SHP77 treated with DMSO at 0.1 percent for 48 hours (cell line): Measurements from ENCODE around the gene TNFAIP8.

ENCODE experiments used
- DNase-seq: peaks from one replicate; lab custom pipeline; 2025; lab: John Stamatoyannopoulos, UW

The TNFAIP8 gene

DNA sequence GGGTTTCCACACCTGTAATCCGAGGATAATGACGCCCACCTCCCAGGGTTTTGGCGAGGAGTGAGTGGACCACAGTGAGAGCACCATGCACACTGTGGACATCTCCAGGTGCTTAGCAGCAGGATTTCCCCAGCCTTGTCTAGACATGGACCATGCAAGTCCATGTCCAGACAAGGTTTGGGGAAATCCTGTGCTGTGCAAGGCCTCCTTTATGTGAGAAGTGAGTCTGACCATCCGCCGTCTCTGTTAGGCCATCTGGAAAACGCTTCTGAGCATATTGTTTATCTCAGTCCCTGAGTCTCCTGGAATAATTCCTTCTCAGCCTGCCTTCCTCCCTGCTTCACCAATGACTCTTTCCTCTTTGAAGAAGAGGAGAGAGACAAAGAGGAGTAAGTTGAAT lies 26.2 kb upstream of the TNFAIP8 start:
- DNase-seq: no peak

DNA sequence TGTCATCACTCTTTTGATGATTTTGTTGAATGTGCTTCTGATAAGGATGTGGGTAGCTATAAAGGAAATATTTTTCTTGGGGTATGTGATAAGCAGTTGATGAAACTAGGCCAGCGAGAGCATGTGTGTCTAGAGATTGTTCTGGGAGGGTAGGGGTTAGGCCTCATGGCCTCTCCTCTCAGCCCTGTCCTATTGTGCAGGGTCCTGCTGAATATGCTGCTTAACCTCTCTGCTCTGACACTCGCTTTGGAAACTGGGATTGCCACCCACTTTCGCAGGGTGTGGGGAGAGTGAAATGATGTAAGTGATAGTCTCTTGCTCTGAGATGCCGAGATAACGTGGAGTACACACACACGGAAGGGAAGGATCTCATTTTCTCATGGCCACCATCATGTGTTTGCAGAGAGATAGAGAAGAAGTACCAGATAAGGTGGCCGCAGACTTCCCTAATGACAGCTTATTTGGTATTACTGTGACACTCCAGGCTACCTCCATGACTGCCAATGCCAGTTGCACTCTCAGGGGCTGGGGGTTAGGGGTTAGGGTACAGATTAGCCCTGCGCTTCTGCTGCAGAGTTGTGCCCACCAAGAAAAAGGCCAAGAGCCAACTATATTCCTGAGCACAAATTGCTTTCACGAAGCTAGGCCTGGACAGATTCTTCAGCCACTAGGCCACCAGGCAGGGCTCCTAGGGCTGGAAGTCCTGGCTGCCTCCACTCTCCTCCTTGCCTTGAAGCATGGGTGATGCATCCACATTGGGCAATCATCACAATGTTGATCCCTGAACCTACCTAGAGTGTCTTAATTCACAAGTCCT lies 25.2 kb upstream of the TNFAIP8 start:
- DNase-seq: no peak

DNA sequence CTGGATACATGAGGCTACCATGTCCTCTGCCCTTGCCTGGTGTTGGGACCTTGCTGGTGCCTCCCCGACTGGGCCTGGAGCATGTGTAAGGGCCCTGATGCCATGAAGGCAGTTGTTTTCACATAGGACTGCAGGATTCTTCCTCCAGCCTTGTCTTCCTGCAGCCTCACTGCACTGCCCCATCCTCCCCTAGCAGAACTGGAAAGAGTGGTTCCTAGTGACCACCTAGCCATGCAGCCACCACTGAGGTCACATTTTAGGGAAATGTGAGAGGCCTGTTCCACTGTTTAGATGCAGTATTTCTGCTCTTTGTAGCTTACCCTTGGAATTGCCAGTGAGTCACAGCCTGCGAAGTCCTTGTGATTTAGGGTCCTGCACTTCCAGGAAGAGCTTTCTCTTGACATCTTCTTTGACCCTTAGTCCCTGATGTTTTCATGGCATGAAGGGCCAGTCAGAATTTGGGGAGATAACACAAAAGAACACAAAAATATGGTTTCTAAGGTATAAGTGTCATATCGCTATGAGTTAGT lies 24.2 kb upstream of the TNFAIP8 start:
- DNase-seq: no peak

DNA sequence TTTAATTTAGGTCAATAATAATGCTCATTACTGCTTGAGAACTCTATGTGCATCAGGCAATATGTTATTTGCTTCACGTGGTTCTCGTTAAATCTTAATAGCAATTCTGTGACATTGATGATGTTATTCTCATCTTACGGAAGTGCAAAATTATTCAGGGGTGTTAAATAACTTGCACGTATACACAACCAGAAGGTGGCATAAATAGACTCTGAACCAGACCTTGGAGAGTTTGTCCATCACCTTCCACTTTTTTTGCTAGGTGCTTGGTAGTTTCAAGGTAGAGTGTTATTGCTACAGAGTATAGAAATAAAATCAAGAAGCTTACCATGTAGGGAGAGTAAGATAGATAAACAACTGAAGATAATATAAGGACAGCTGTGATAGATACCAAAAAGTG lies 23.6 kb upstream of the TNFAIP8 start:
- no peak for DNase-seq

DNA sequence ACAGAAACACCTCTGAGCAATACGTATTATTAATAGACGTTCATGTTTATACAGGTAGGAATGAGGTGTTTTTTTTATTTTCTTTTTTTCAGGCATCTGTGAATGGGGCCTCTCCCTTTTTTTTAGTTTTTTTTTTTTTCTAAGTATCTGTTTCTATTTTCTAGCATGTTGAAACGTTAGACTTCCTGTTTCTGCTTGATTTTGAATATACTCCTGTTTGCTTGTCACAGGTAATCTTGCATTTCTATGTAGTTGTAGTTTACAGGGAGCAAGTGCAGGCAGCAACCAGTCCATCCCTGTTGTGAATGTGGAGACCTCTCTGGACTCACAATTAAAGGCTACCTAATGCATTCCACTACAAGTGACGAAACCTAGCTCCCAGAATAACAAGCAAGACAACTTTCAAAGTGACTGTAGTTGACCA lies 22.8 kb upstream of the TNFAIP8 start:
- no peak for DNase-seq

DNA sequence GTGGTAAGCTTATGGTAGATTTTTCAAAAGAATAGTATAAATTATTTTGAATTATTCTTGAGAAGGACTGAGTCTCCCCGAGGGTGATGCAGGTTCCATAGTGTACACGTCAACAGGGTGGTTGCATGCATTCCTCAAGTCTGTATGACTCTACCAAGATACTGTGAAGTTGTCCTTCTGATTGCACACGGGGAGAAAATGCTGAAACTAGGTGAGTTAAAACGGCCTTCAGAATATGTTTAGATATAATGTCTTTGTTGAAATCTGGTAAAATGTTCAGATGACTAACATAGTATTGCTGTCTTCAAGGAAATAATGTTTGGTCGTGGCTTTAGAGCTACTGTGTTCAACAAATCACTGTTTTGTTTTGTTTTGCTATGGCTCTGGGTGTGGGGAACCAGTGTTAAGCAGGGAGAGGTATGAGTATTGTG lies 22.4 kb upstream of the TNFAIP8 start:
- no peak for DNase-seq

DNA sequence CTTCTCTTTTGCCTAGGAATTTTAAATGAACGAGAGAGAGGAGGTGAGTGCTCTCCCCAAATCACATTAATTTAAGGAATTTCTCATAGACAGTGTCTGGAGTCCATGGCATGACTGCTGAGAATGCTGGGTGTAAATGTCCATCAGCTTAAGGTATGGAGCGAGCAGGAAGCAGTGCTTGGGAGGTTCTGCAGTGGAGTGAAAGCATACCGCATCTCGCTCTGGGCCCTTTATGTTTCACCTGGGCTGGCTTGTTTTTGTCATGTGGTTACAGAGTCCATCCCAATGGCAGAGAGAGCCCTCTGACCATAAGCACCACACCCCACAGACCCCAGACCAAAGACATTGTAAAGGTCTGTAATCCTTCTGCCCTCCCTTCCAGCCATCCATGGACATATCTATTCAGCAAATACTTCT lies 20.6 kb upstream of the TNFAIP8 start:
- no peak for DNase-seq

DNA sequence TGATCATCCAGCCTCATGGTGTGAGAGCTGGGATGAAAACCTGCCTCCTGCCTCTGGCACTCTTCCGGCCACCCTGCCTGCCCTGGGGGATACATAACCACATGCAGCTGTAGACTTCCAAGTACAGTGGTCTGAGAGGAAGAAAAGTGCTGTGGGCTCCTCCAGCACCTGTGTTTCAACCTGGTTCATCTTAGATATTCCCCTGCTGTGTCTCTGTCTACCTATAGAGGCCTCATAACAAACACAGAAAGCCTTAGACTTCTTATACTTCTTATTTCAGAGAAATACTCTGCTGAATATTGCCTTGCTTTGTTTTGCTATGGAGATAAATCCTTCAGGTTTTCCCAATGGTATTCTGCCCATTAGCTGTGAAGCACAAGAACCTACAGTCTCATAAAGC lies 19.6 kb upstream of the TNFAIP8 start:
- DNase-seq: no peak

DNA sequence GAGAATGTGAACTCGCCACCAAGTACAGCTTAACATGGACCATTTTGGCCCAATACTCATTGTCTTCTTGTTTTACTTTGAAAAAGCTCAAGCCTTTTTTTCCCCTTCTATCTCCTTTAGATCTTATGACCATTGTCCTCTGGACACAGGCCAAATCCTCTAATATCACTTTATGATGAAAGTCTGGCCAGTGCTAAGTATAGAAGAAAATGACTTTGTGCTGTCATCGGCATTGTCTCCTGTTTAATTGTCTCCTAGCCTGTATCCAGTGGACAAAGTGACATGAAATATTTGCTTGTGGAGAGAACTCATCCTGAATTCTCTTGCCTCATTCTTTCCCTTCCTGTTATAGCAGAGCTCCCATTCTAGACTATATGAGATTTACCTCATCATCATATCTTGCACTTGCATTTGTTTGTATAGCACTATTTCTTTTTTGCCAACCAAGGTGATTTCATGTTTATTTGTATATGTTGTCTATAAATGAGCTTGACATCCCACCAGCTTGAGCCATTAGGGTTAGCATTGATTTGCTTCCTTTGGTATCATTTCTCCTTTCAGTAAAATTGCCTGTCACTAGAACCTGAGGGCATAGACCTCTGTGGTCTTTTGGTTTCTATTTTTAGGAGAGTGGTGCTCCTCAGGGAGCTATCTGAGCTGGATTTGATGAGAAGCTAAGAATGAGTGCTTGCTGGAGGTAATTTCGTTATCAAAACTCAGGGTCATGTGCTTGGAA lies 18.8 kb upstream of the TNFAIP8 start:
- DNase-seq: no peak

DNA sequence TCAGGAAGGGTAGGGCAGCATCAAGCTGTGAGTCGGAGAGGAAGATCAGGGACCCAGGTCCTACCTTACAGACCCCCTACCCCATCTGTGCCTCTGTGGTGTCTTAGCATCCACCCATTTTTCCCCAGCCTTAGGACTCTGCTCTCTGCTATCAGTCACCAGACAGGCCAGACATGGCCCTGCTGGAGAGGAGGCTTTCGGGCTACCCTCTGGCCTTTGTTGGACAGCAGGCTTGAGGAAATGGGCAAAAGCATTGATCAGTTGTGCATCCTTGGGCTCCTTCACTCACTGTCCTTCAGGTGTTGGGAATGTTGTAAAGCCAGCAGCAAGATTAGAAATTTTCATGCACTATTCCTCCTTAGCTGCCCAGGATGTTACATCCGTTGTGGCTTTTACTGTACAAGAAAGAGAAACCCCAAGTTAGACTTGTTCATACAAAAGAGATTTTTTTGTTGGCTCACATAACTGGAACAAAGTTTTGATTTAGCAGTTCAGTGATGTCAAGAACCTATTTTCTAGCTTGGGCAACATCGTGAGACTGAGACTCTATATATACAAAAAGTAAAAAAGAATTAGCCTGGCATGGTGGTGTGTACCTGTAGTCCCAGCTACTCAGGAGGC lies 17.4 kb upstream of the TNFAIP8 start:
- DNase-seq: no peak

DNA sequence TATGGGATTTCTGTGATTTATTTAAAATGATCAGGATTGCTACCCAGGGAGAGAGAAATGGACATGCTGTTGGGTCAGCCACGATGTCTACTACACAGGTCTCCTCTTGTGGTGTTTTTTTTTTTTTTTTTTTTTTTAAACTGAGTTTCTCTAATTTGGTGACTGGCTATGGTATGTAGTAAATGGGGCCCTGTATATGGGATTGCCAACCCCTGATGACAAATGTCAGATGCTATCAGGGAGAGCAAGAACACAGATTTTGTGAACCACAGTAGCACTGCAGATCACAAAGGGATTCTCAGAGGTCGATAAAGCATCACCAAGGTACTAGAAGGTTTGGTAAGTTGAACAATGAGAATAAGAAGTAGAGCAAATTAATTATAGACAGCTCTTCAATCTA lies 16.5 kb upstream of the TNFAIP8 start:
- DNase-seq: no peak

DNA sequence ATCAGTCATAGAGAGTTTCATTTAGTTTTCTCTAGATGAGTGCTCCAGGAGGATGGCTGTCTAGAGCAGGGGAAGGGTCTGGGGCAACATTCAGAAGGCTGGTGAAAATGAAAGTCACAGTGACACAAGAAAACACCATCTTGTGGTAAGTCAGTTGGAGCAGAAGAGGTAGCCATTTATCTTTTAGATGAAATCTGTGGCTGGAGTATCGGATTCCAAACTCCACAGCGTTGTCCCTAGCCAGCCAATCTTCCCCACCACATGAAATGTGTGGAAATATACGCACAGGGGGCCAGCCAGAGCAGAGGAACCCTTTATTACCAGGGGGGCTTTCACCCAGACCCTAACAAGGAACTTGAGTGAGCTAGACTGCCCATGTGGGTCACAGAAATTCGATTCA lies 15.9 kb upstream of the TNFAIP8 start:
- DNase-seq: no peak

DNA sequence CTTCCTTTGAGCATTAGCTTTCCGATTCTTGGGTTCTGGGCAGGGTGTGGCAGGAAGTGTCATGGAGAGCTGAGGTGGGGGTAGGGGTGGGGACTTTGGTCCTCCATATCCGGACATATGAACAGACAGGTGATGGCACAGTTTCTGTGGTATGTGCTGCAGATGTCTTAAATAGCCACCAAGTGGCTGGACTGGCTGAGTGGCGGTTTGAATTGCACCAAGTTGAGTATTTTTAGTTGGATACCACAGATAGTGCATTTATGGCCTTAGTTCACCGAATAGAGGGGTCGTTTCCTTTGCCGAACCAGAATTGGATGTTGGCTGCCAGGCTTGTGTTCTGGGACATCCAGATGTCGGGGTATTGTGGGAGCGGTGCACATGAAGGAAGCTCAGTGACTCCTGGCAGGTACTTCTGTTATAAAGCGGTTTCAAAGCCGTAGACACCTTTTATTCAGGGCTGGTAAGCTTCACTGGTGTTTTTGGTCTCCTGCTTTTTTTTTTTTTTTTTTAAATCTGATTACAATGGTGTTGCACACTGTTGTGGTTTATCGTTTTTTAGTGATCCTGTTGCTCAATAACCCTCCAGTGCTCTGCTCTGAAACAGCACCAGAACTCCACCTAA lies 15.1 kb upstream of the TNFAIP8 start:
- DNase-seq: no peak

DNA sequence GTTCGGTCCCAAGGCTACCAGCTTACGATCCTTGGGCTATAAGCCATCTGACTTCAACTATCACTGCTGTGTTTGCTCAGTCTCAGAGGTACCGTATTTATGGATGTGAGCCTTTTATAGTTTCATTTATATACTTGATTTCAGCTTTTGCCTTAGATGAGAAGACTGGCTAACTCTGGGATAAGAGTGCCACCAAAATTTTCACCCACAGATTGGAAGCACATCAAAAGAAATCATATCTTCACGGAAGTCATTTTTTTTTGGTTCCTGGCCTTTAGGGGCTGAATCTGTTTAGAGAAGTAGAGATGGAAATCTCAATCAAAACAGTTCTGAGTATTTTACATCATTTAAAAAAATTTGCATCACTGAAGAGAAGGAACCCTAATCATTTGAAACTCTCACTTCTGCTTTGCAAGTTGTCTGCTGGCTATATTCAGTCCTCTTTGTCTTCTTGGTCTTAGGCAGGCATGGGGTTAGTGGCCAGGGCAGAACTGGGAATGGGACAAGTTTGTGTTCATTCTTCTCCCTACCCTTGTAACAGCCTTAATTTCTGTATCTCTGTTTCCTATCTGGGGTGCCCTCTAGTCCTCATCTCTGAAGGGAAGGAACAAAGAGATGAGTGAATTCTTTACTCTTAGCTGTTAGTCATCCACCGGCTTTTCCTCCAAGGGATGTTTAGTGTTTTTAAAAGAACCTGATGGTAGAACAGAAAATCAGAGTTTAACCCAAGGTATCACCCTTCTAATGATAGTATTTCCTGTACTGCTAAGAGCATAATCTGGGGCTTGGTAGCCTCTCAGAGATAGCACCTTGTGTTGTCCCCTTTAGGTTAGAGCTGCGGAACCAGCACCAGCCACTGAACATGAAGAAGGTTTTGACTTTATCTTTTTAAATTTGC lies 14.1 kb upstream of the TNFAIP8 start:
- DNase-seq: no peak

DNA sequence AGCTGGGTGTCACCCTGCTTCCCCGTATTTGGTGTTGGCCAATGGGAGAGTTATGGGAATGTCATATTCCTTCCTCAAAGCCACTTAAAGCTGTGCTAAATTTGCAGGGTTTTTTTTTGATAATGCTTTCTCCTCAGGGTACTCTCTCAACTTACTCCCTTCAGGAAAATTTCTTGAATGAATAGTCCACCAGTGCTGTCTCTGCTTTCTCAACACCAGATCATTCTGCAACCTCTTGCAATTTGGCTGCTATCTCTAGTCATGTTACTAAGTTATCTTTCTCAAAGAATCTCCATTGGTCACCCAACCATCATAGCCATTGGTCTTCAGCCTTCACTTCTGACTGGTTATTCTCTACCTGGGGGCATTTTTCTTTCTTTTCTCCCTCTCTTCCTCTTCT lies 13.4 kb upstream of the TNFAIP8 start:
- DNase-seq: no peak

DNA sequence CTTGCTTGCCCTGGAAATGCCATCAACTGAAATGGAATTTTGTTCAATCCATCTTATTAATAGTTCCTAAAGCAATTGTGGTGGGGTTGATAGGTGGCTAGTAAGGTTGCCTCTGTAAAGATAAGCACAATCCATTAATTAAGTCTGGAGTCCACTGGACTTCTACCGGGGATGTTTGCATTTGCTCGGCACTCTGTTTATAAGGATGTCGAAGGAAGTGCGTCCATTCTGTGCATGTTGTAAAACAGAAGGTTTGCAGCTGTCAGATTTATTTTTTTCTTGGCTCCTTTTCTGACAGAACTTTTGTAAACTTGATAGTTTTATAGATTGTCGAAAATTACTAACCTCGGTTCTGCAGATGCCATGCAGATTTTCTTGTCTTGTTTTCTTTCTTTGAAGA lies 12.8 kb upstream of the TNFAIP8 start:
- no peak for DNase-seq

DNA sequence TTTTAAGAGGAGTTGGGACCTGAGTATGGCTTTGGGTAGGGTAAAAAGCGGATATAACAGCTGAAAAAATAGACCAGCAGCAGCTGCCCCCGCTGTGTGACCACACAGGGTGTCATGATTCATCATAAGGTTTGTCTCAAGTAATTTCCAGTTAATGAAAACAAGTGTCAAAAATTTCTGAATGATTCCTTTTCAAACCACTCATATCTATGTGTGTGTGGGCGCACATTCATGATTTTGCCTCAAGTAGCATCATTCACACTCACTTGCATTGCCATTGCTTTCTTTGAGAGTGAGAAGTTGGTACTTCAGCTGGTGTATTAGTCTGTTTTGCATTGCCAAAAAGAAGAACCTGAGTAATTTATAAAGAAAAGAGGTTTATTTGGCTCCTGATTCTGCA lies 12.1 kb upstream of the TNFAIP8 start:
- no peak for DNase-seq

DNA sequence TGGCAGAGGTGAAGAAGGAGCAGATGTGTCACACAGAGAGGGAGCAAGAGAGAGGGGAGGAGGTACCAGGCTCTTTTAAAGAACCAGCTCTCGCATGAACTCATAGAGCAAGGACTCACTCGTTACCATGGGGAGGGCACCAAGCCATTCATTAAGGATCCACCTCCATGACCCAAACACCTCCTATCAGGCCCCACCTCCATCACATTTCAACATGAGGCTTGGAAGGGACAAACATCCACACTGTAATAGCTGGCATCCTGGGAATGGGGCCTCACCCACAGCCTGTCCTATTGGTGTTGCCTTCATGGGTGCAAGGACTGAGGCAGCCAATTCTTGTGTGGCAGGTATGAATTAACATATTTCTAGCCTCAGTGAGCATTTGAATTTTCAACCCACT lies 11.6 kb upstream of the TNFAIP8 start:
- DNase-seq: no peak

DNA sequence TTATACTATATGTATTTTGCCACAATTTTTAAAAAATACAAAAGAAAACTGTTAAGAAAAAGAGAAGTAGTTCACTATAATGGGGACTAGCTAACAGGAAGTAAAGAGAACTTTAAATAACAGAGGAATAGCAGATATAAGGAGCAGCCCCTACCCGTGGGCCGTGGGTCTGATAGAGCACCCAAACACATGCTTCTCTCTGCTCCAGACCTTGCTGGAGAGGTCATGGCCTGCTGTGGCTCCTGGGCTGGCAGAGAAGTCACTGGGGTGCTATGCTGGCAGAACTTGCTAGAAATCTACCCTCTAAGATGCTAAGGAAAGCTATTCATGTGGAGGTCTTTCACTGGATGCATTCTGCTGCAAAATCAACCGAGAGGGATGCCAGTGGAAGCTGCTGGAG lies 10.0 kb upstream of the TNFAIP8 start:
- no peak for DNase-seq

DNA sequence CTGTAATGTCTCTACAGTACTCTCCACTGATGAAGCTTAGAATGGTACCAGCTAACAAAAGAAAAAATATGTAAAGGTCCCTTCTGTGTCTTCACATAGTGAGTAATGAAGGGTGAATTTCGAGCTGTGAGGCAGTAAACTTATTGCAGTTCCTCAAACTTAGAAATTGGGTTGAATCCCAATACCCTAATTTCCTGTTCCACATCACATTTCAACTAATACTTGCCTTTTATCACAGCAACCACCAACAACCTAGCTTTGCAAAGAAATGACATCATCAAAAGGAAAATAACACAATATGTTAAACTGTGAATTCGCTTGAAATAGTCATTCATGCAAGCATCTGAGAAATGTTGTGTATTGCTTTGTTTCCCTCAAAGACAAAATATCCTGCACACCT lies 9.4 kb upstream of the TNFAIP8 start:
- DNase-seq: no peak

DNA sequence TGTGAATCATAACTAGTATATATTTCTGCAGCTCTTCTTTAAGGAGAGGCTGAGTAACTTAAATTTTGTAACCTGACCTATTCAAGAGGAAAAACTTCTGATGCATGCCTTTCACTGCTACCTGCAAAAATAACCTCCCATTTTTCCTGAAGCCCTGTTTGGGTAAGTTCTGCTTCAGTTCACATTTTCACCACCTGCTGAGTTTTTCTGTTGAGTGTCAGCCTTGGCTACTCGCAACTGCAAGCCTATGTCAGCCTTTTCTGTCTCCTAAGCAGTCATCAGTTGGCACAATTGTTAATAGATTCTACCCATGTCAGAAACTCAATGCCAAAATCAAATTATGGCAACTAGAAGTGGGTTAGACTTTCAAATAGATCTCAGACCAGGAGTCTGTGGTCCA lies 8.2 kb upstream of the TNFAIP8 start:
- no peak for DNase-seq
